Sigmoid colon (tissue), 7 donors: ENCODE results near the gene PREB. TPM values are rescaled to one million over a fixed set of nuclear protein-coding genes. Genes with fewer than 3 reads are reported as not detected.

ENCODE experiments used
- DNase-seq: peaks from one replicate; pipeline ENCODE4 v3.0.0-alpha.2; 2019
- H3K27ac ChIP-seq, 4 donors: fragments of 200-600 bp; sonication (generic); one replicate each; pipeline ENCODE4 v1.5.1; 2016 to 2019; ENCODE audit warnings: mild to moderate bottlenecking in 1 of 4
- H3K27me3 ChIP-seq, 3 donors: fragments of 200-600 bp; sonication (generic); one replicate each; pipeline ENCODE4 v1.5.1; 2019; ENCODE audit warnings: mild to moderate bottlenecking in 1 of 3
- H3K36me3 ChIP-seq, 4 donors: fragments of 200-600 bp; sonication (generic); one replicate each; pipeline ENCODE4 v1.5.1; 2016 to 2019
- H3K4me1 ChIP-seq, 4 donors: fragments of 200-600 bp; sonication (generic); one replicate each; pipeline ENCODE4 v1.5.1; 2017 to 2019
- H3K4me3 ChIP-seq, 4 donors: fragments of 200-600 bp; sonication (generic); one replicate each; pipeline ENCODE4 v1.5.1; 2017 to 2019; ENCODE audit warnings: mild to moderate bottlenecking in 2 of 4, moderate library complexity in 1 of 4
- H3K9me3 ChIP-seq, 4 donors: fragments of 200-600 bp in 3 of 4; sonication (generic) in 3 of 4; one replicate each; pipeline versions ENCODE4 v1.5.1 to v1.6.1; 2013 to 2019
- CTCF ChIP-seq, 4 experiments: fragments of 450-650 bp in 3 of 4; fragments of 200-600 bp in 1 of 4; IDR thresholded peaks; one replicate each; pipeline ENCODE4 v1.5.1; 2016 to 2019; ENCODE audit warnings: antibody characterized with exemption in 4 of 4, mild to moderate bottlenecking in 3 of 4, moderate library complexity in 2 of 4
- EP300 ChIP-seq, 4 donors: sonication (generic); formaldehyde crosslinking; IDR thresholded peaks; one replicate each; pipeline ENCODE4 v1.6.1; 2017; ENCODE audit warnings: antibody characterized with exemption in 4 of 4
- POLR2A ChIP-seq, 2 donors: fragments of 450-650 bp; IDR thresholded peaks; one replicate each; pipeline ENCODE4 v1.6.1; 2016; ENCODE audit warnings: antibody characterized with exemption in 2 of 2, mild to moderate bottlenecking in 2 of 2, moderate library complexity in 2 of 2
- POLR2AphosphoS5 ChIP-seq, 4 donors: sonication (generic); formaldehyde crosslinking; IDR thresholded peaks; one replicate each; pipeline ENCODE4 v1.6.1; 2017; ENCODE audit warnings: antibody characterized with exemption in 4 of 4
- WGBS, 2 donors: extraction: QIAGEN DNeasy Blood & Tissue Kit; methylation state at CpG; one replicate each; pipeline ENCODE4 v1.1.7; 2013; 5-methylcytosine and 5-hydroxymethylcytosine counted together
- intact Hi-C: fragments of 100-400 bp; cut with DNase I; formaldehyde crosslinking; loops from one replicate; pipeline ENCODE4 v1.15.1; 2023
- polyA plus RNA-seq, 3 donors: library from polyadenylated mRNA; stranded (reverse); fragments of 200-250 nt; gene quantifications; one replicate each; pipeline ENCODE4 v1.2.3, GENCODE V29; 2013
- total RNA-seq, 4 donors: library from RNA; depleted of rRNA; stranded (reverse); fragments of >200 nt; gene quantifications; one replicate each; pipeline ENCODE4 v1.1.0, GENCODE V29; 2016
- donor health status: healthy with polysubstance abuse.
- donor health status: Bipolar disorder and iron deficiency.
- donor health status: healthy.

The PREB gene
- total and polyA plus RNA-seq, 7 donors = 28.2 to 58.5 (median 49.3) TPM

GRCh38 chr2:27130396-27130795 lies 4.0 kb downstream of the PREB start:
- intact Hi-C loops = loop anchor here (5.0 kb wide), 1 partner anchor 83 kb away; no protein-coding TSS in a partner anchor
- Histone ChIP-seq H3K4me3 (no peak overlapping the region), H3K4me1 (peaks cover 0 to 20% (median 19%) of the 10 kb centered on the region in 4 donors), H3K27me3 (no peaks in the 10 kb centered on the region), H3K9me3 (no peaks in the 10 kb centered on the region), H3K27ac (no peak overlapping the region), H3K36me3 (peaks cover 0 to 31% (median 24%) of the 10 kb centered on the region in 4 donors)
- WGBS, 2 donors = 92 to 94% methylated on average over 10 of the region's 10 CpGs
- no peak for DNase-seq
- no peak for TF ChIP-seq POLR2AphosphoS5 (IDR thresholded peaks at IDR 0.05)
- TF ChIP-seq CTCF (IDR thresholded peaks at IDR 0.05) = no peak
- no peak for TF ChIP-seq POLR2A (IDR thresholded peaks at IDR 0.05)
- TF ChIP-seq EP300 (IDR thresholded peaks at IDR 0.05) = no peak

GRCh38 chr2:27128668-27129571 lies 5.5 kb downstream of the PREB start:
- no peaks in the 10 kb centered on the region for H3K9me3 ChIP-seq
- peaks cover 0 to 31% (median 24%) of the 10 kb centered on the region in 4 donors for H3K36me3 ChIP-seq
- WGBS, 2 donors = 74 to 81% methylated on average over 11 of the region's 11 CpGs
- no peaks in the 10 kb centered on the region for H3K27me3 ChIP-seq
- H3K27ac ChIP-seq = no peak overlapping the region
- intact Hi-C loops = no loop called here
- TF ChIP-seq POLR2AphosphoS5 (IDR thresholded peaks at IDR 0.05) (no peak), EP300 (IDR thresholded peaks at IDR 0.05) (no peak), POLR2A (IDR thresholded peaks at IDR 0.05) (no peak), CTCF (IDR thresholded peaks at IDR 0.05) (no peak)
- no peak overlapping the region for H3K4me3 ChIP-seq
- DNase-seq = no peak
- H3K4me1 ChIP-seq = peaks cover 0 to 23% (median 20%) of the 10 kb centered on the region in 4 donors

GRCh38 chr2:27127883-27128667 lies 6.4 kb downstream of the PREB start:
- TF ChIP-seq CTCF (IDR thresholded peaks at IDR 0.05) (no peak), EP300 (IDR thresholded peaks at IDR 0.05) (no peak), POLR2AphosphoS5 (IDR thresholded peaks at IDR 0.05) (no peak), POLR2A (IDR thresholded peaks at IDR 0.05) (no peak)
- WGBS, 2 donors = 88 to 90% methylated on average over 9 of the region's 9 CpGs
- peak; percentile 27 for DNase-seq
- peaks cover 0 to 21% (median 14%) of the 10 kb centered on the region in 4 donors for H3K4me1 ChIP-seq
- H3K4me3 ChIP-seq = no peak overlapping the region
- H3K9me3 ChIP-seq = no peaks in the 10 kb centered on the region
- no peaks in the 10 kb centered on the region for H3K27me3 ChIP-seq
- intact Hi-C loops = no loop called here
- no peak overlapping the region for H3K27ac ChIP-seq
- peaks cover 0 to 31% (median 24%) of the 10 kb centered on the region in 4 donors for H3K36me3 ChIP-seq

- peaks cover 0 to 17% (median 12%) of the 10 kb centered on the region in 4 donors for H3K36me3 ChIP-seq
- intact Hi-C loops = no loop called here
- no peaks in the 10 kb centered on the region for H3K27me3 ChIP-seq
- TF ChIP-seq POLR2AphosphoS5 (IDR thresholded peaks at IDR 0.05) = no peak
- no peak for TF ChIP-seq POLR2A (IDR thresholded peaks at IDR 0.05)
- TF ChIP-seq EP300 (IDR thresholded peaks at IDR 0.05) = no peak
- no peak for TF ChIP-seq CTCF (IDR thresholded peaks at IDR 0.05)
- H3K4me3 ChIP-seq = no peak overlapping the region
- WGBS, 2 donors = 36 to 62% methylated on average over 5 of the region's 5 CpGs
- H3K4me1 ChIP-seq = peaks cover 0 to 11% (median 3%) of the 10 kb centered on the region in 4 donors
- no peaks in the 10 kb centered on the region for H3K9me3 ChIP-seq
- no peak overlapping the region for H3K27ac ChIP-seq
- DNase-seq = peak; percentile 19
Observed at GRCh38 chr2:27126252-27126710, 8.2 kb downstream of the PREB start.
